ENCODE data around the gene RTN1. TPM values are rescaled to one million over a fixed set of nuclear protein-coding genes. Genes with fewer than 3 reads are reported as not detected.

The RTN1 gene
- total and polyA plus RNA-seq, 2 donors (not counting 1 experiment from before 2014, with no cell fraction given): 0.34 TPM; not detected in 1

DNA sequence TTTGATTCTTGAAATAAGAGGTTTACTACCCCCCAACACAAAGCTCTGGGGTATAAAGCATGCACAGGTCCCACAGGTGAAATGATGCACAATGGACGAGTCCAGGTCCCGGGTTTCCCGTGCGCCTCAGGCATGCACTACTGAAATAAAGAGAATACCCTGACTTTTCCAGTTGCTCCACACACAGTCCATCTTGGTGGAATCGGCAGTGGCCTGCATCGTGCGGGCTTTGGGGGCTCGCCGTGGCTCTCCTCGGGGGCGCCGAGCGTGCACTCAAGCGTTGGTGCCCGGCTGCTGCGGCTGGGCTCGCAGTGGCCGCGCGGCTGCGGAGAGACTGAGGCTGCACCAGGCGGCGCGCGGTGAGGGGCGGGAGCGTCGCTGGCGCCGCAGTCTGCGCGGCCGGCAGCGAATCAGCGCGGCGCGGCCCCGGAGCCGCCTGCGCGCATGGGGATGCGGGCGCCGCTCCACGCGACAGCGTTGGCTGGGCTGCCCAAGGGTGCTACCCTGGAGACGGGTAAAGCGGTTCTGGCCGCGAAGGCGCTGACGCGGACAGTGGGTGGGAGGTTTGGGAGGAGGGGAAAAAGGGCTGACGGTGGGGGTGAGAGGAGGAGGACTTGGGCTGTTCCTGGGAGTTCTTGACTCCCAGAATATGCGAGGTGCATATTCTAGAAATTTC, 240.2 kb downstream of the RTN1 start:
- no peaks in the 10 kb centered on the region for H3K4me1 ChIP-seq (ENCODE audit: control insufficient read depth in 2 of 2, insufficient read depth in 2 of 2, low read length in 2 of 2)
- H3K9ac ChIP-seq (ENCODE audit: low read length): no peak overlapping the region
- TF ChIP-seq, protein P1, sequence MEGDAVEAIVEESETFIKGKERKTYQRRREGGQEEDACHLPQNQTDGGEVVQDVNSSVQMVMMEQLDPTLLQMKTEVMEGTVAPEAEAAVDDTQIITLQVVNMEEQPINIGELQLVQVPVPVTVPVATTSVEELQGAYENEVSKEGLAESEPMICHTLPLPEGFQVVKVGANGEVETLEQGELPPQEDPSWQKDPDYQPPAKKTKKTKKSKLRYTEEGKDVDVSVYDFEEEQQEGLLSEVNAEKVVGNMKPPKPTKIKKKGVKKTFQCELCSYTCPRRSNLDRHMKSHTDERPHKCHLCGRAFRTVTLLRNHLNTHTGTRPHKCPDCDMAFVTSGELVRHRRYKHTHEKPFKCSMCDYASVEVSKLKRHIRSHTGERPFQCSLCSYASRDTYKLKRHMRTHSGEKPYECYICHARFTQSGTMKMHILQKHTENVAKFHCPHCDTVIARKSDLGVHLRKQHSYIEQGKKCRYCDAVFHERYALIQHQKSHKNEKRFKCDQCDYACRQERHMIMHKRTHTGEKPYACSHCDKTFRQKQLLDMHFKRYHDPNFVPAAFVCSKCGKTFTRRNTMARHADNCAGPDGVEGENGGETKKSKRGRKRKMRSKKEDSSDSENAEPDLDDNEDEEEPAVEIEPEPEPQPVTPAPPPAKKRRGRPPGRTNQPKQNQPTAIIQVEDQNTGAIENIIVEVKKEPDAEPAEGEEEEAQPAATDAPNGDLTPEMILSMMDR (IDR thresholded peaks at IDR 0.05): no peak
- TF ChIP-seq EZH2 (IDR thresholded peaks at IDR 0.05; ENCODE audit: borderline replicate concordance, insufficient read depth, low read depth, low read length, poor library complexity, severe bottlenecking): no peak
- H4K20me1 ChIP-seq (ENCODE audit: control insufficient read depth, insufficient read depth, low read length, poor library complexity, severe bottlenecking): no peaks in the 10 kb centered on the region
- CTCF ChIA-PET: no interaction called here
- peaks cover 0 to 22% (median 20%) of the 10 kb centered on the region in 4 experiments for H3K27me3 ChIP-seq (replicated peaks in 1 of 4; ENCODE audit: control extremely low read depth in 1 of 4, control insufficient read depth in 3 of 4, insufficient read depth in 4 of 4, low read length in 3 of 4)
- POLR2A ChIA-PET: no interaction called here
- Mint-ChIP-seq H3K9me3 (ENCODE audit: insufficient read depth) (peaks cover 3% of the 10 kb centered on the region), H3K27me3 (peaks cover 56% of the 10 kb centered on the region), H3K4me1 (peaks cover 3% of the 10 kb centered on the region), H3K27ac (no peak overlapping the region), H3K4me3 (no peak overlapping the region)
- H3K9me3 ChIP-seq (ENCODE audit: control extremely low read depth in 1 of 3, control insufficient read depth in 2 of 3, insufficient read depth in 1 of 3, low read length in 2 of 3): no peaks in the 10 kb centered on the region
- peak overlapping the region; percentile 44 for H3K4me2 ChIP-seq (replicated peaks; ENCODE audit: low read depth, low read length, poor library complexity, severe bottlenecking)
- H2AFZ ChIP-seq (ENCODE audit: insufficient read depth, low read depth, low read length, poor library complexity, severe bottlenecking): no peak overlapping the region
- no peaks in the 10 kb centered on the region for H3K79me2 ChIP-seq (ENCODE audit: control insufficient read depth, insufficient read depth, low read length)
- 3% methylated on average over 57 of the region's 57 CpGs for WGBS (ENCODE audit: insufficient coverage)
- H3K27ac ChIP-seq (ENCODE audit: low read length in 2 of 2): no peak overlapping the region
- H3K36me3 ChIP-seq (replicated peaks in 1 of 2; ENCODE audit: control extremely low read depth in 1 of 2, control insufficient read depth in 1 of 2, extremely low read depth in 1 of 2, insufficient read depth in 2 of 2, low read length in 1 of 2): no peaks in the 10 kb centered on the region
- no peak overlapping the region for H3K4me3 ChIP-seq (ENCODE audit: control extremely low read depth in 1 of 5, extremely low read depth in 1 of 5, insufficient read depth in 1 of 5, low read depth in 2 of 5, low read length in 4 of 5)
- no peak for ATAC-seq (ENCODE audit: low read depth)
- DNase-seq: no peak
- intact Hi-C loops (cut with micrococcal nuclease): no loop called here

DNA sequence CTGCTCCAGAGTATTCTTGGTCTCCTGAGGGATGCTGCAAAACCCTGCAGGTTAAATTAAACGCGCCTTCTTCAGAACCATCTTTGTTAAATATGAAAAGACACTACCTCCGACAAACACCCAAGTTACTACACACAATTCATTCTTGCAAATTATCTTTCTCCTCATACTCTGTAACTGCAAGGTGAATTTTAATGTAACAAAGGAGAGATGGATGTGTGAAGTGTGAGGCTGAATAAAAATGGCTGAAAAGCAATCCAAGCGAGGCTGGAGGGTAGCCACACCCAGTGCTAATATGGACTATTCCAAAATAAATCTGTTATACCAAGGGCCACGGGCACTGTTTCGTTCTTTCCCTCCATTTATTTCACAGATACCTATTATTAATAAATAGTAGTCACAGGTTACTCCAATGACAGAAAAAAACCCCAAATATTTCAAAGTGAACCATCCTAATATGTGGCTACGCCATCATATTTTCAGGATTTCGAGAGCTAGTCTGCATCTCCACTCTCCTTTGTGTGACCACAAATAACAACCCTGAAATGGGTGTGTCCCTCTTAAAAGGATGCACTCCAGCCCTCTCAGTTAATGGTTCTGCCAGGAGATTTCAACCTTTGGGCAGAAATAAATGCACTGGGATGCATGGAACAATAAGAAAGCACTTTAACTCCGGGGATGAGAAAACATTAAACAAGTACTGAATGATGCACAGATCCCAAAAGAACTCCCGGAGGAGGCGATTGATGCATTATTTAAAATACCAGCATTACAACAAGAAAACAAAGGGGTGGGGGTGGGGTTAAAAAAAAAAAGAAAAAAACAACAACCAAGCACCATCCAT, 240.9 kb downstream of the RTN1 start:
- no peak overlapping the region for H3K4me3 Mint-ChIP-seq
- no peak overlapping the region for H3K27ac ChIP-seq (ENCODE audit: low read length in 2 of 2)
- TF ChIP-seq, protein P1 (IDR thresholded peaks at IDR 0.05): no peak
- no peak for TF ChIP-seq EZH2 (IDR thresholded peaks at IDR 0.05; ENCODE audit: borderline replicate concordance, insufficient read depth, low read depth, low read length, poor library complexity, severe bottlenecking)

More for the DNA sequence above, 240.9 kb downstream of the RTN1 start:
- peaks cover 56% of the 10 kb centered on the region for H3K27me3 Mint-ChIP-seq
- ATAC-seq (ENCODE audit: low read depth) (no peak), DNase-seq (no peak)
- Histone ChIP-seq H3K9ac (ENCODE audit: low read length) (no peak overlapping the region), H4K20me1 (ENCODE audit: control insufficient read depth, insufficient read depth, low read length, poor library complexity, severe bottlenecking) (no peaks in the 10 kb centered on the region), H3K4me3 (ENCODE audit: control extremely low read depth in 1 of 5, extremely low read depth in 1 of 5, insufficient read depth in 1 of 5, low read depth in 2 of 5, low read length in 4 of 5) (no peak overlapping the region), H3K4me2 (replicated peaks; ENCODE audit: low read depth, low read length, poor library complexity, severe bottlenecking) (no peak overlapping the region), H3K27me3 (replicated peaks in 1 of 4; ENCODE audit: control extremely low read depth in 1 of 4, control insufficient read depth in 3 of 4, insufficient read depth in 4 of 4, low read length in 3 of 4) (peaks cover 0 to 22% (median 20%) of the 10 kb centered on the region in 4 experiments), H3K9me3 (ENCODE audit: control extremely low read depth in 1 of 3, control insufficient read depth in 2 of 3, insufficient read depth in 1 of 3, low read length in 2 of 3) (no peaks in the 10 kb centered on the region), H3K36me3 (replicated peaks in 1 of 2; ENCODE audit: control extremely low read depth in 1 of 2, control insufficient read depth in 1 of 2, extremely low read depth in 1 of 2, insufficient read depth in 2 of 2, low read length in 1 of 2) (no peaks in the 10 kb centered on the region), H3K79me2 (ENCODE audit: control insufficient read depth, insufficient read depth, low read length) (no peaks in the 10 kb centered on the region), H2AFZ (ENCODE audit: insufficient read depth, low read depth, low read length, poor library complexity, severe bottlenecking) (no peak overlapping the region), H3K4me1 (ENCODE audit: control insufficient read depth in 2 of 2, insufficient read depth in 2 of 2, low read length in 2 of 2) (no peaks in the 10 kb centered on the region)
- H3K9me3 Mint-ChIP-seq (ENCODE audit: insufficient read depth): peaks cover 2% of the 10 kb centered on the region
- intact Hi-C loops (cut with micrococcal nuclease): no loop called here
- no peak overlapping the region for H3K27ac Mint-ChIP-seq
- WGBS (ENCODE audit: insufficient coverage): 100% methylated on average over 2 of the region's 11 CpGs
- POLR2A ChIA-PET: no interaction called here
- peaks cover 3% of the 10 kb centered on the region for H3K4me1 Mint-ChIP-seq
- CTCF ChIA-PET: no interaction called here
